Spleen (tissue), 13 donors: ENCODE measurements around the gene BOK. TPM values are rescaled to one million over a fixed set of nuclear protein-coding genes. Genes with fewer than 3 reads are reported as not detected.

Experiments
- DNase-seq: peaks from one replicate; pipeline ENCODE4 v3.0.0-alpha.2; 2020
- H3K27ac ChIP-seq, 8 donors: fragments of 200-600 bp; sonication (generic) in 7 of 8; 1 replicate in 4 of 8; 2 replicates in 4 of 8; pipeline versions ENCODE4 v1.5.0 to v1.8.0; 2016 to 2021; ENCODE audit warnings: inconsistent platforms in 4 of 8, mild to moderate bottlenecking in 4 of 8, moderate library complexity in 1 of 8
- H3K27me3 ChIP-seq, 7 donors: fragments of 200-600 bp; sonication (generic) in 6 of 7; replicated peaks in 1 of 7; 1 replicate in 4 of 7; 2 replicates in 3 of 7; pipeline versions ENCODE4 v1.5.0 to v1.8.0; 2016 to 2021; ENCODE audit warnings: inconsistent platforms in 3 of 7, mild to moderate bottlenecking in 1 of 7
- H3K36me3 ChIP-seq, 6 donors: fragments of 200-600 bp; sonication (generic) in 5 of 6; 1 replicate in 4 of 6; 2 replicates in 2 of 6; pipeline versions ENCODE4 v1.5.0 to v1.8.0; 2016 to 2021; ENCODE audit warnings: inconsistent platforms in 2 of 6
- H3K4me1 ChIP-seq, 6 donors: fragments of 200-600 bp; sonication (generic) in 5 of 6; 1 replicate in 3 of 6; 2 replicates in 3 of 6; pipeline versions ENCODE4 v1.5.0 to v1.8.0; 2016 to 2021; ENCODE audit warnings: inconsistent platforms in 3 of 6
- H3K4me3 ChIP-seq, 8 donors: fragments of 200-600 bp; sonication (generic) in 7 of 8; 1 replicate in 4 of 8; 2 replicates in 4 of 8; pipeline versions ENCODE4 v1.5.0 to v1.8.0; 2016 to 2021; ENCODE audit warnings: inconsistent platforms in 4 of 8, mild to moderate bottlenecking in 4 of 8, moderate library complexity in 2 of 8
- H3K9me3 ChIP-seq, 8 donors: fragments of 200-600 bp; sonication (generic) in 7 of 8; 1 replicate in 4 of 8; 2 replicates in 4 of 8; pipeline versions ENCODE4 v1.5.0 to v1.8.0; 2016 to 2021; ENCODE audit warnings: inconsistent platforms in 4 of 8
- POLR2A ChIP-seq, 3 donors: fragments of 450-650 bp; IDR thresholded peaks; one replicate each; pipeline ENCODE4 v1.5.1; 2017; ENCODE audit warnings: antibody characterized with exemption in 3 of 3, mild to moderate bottlenecking in 1 of 3
- POLR2AphosphoS5 ChIP-seq, 3 donors: sonication (generic); formaldehyde crosslinking; IDR thresholded peaks; one replicate each; pipeline ENCODE4 v1.5.1; 2017; ENCODE audit warnings: antibody characterized with exemption in 3 of 3
- WGBS, 5 donors: extraction: QIAGEN DNeasy Blood & Tissue Kit in 3 of 5; methylation state at CpG; one replicate each; pipeline versions ENCODE4 v1.1.5 to v1.1.7; 2013 to 2018; 5-methylcytosine and 5-hydroxymethylcytosine counted together
- intact Hi-C: fragments of 100-400 bp; cut with DNase I; formaldehyde crosslinking; loops from one replicate; pipeline ENCODE4 v1.15.0; 2023; ENCODE audit warnings: low total_unique reads
- long read RNA-seq, 2 donors: transcript quantifications; one replicate each; lab custom pipeline, GENCODE V29; 2026
- polyA plus RNA-seq, 3 donors: library from polyadenylated mRNA; stranded (reverse); fragments of 200-250 nt; gene quantifications; one replicate each; pipeline ENCODE4 v1.2.1, GENCODE V29; 2013
- total RNA-seq, 7 donors: library from RNA; depleted of rRNA in 3 of 7; stranded (reverse); fragments of >200 nt in 3 of 7; fragmentation: NEBNext Ultra II Directional in 4 of 7; extraction: Animal tissue kit (Norgen Biotek cat#: 25700) in 4 of 7; gene quantifications; one replicate each; pipeline versions ENCODE4 v1.1.0 to v1.2.1, GENCODE V29; 2016 to 2021
- TF ChIP-seq, protein P1 (sequence below), 11 experiments: fragments of 200-600 bp in 7 of 11; fragments of 450-650 bp in 4 of 11; sonication (generic) in 4 of 11; IDR thresholded peaks in 8 of 11; conservative IDR thresholded peaks in 3 of 11; 1 replicate in 7 of 11; 2 replicates in 4 of 11; pipeline versions ENCODE4 v1.4.0 to v1.8.0; 2016 to 2021; ENCODE audit warnings: antibody characterized with exemption in 11 of 11, inconsistent platforms in 4 of 11, mild to moderate bottlenecking in 1 of 11
- donor health status: healthy with polysubstance abuse.
- donor health status: DM: no; HTN: no; CAD: no; lungs with moderate emphysema.
- donor health status: DM: no; HTN: no; CAD: no.
- donor health status: Bipolar disorder and iron deficiency.
- donor health status: healthy.
- donor health status: DM: no; HTN: no; CAD: no.
- donor health status: DM: yes; HTN: yes; CAD: no.

Gene BOK, protein sequence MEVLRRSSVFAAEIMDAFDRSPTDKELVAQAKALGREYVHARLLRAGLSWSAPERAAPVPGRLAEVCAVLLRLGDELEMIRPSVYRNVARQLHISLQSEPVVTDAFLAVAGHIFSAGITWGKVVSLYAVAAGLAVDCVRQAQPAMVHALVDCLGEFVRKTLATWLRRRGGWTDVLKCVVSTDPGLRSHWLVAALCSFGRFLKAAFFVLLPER
- total RNA-seq (10 to 100 TPM in 4 of 7 donors, 1 to 10 TPM in 3; 6.5 to 19.4 (median 13.0) TPM), polyA plus RNA-seq (1 to 10 TPM; 3.0 to 7.2 (median 4.5) TPM)
- long read RNA-seq, donor 1, transcript BOK-201 (5 exons, 2,657 nt): major isoform, 9 of 14 reads
- long read RNA-seq, donor 1, partial matches to known transcripts: 5 of 14 reads
- long read RNA-seq, donor 1, other reads (novel, unspliced or antisense): 0 of 14 reads
- long read RNA-seq, donor 2, partial matches to known transcripts: 6 of 10 reads
- long read RNA-seq, donor 2, other reads (novel, unspliced or antisense): 0 of 10 reads

DNA sequence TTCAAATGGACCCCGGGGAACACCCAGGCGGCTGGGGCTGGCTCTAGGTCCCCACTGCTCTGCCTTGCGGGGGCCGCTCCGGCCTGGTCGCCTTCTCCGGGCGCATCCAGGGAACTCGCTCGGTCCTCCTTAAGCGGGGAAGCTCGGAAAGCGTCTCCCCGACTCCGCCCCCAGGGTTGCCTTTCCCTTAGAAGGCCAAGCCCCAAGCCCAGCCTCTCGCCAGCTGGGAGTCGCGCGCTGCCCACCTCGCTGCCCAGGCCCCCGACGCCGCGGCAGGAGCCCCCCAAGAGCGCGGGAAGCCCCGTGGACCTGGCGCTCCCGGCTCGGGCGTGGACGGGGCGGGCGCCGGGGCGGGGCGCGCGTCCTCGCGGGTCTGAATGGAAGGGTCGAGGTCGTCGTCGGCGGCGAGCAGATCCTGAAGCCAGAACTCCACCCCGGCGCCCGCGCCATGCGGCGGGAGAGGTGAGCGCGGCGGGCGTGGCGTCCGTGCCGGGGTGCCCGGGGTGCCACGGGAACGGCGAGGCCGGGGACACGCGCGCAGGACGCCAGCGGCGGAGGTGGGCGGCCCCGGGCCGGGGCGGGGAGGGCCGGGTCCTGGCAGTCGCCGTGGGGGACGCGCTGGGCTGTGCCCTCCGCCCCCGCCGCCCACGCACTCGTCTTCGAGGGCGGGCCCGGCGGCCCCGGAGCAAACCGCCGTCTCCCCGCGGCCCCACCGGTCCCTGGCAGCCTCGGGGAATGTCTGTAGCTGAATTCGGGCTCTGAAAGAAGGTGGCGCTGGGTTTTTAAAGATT, at the start of gene BOK:
TSS of gene BOK (plus strand) at position 214 of the 791 bp plus-strand sequence. CDS start 739 bp downstream, outside the sequence.
- DNase-seq: no peak
- intact Hi-C loops: no loop called here
- Histone ChIP-seq H3K4me1 (peaks cover 0 to 48% (median 28%) of the 10 kb centered on the region in 6 donors), H3K9me3 (peaks cover 0 to 25% (median 17%) of the 10 kb centered on the region in 8 donors), H3K27ac (peak within 1 kb of the TSS in 7 of 8 donors; percentile 54 to 80 (median 73)), H3K36me3 (no peaks in the 10 kb centered on the region), H3K27me3 (peaks cover 0 to 72% (median 28%) of the 10 kb centered on the region in 7 donors), H3K4me3 (peak within 1 kb of the TSS; percentile 47 to 78 (median 58))
- TF ChIP-seq, protein P1, sequence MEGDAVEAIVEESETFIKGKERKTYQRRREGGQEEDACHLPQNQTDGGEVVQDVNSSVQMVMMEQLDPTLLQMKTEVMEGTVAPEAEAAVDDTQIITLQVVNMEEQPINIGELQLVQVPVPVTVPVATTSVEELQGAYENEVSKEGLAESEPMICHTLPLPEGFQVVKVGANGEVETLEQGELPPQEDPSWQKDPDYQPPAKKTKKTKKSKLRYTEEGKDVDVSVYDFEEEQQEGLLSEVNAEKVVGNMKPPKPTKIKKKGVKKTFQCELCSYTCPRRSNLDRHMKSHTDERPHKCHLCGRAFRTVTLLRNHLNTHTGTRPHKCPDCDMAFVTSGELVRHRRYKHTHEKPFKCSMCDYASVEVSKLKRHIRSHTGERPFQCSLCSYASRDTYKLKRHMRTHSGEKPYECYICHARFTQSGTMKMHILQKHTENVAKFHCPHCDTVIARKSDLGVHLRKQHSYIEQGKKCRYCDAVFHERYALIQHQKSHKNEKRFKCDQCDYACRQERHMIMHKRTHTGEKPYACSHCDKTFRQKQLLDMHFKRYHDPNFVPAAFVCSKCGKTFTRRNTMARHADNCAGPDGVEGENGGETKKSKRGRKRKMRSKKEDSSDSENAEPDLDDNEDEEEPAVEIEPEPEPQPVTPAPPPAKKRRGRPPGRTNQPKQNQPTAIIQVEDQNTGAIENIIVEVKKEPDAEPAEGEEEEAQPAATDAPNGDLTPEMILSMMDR (IDR thresholded peaks at IDR 0.05 in 8 of 11, conservative IDR thresholded peaks at IDR 0.05 in 3 of 11): no peak
- peak in 2 of 3 donors; percentile 45 to 51 for TF ChIP-seq POLR2AphosphoS5 (IDR thresholded peaks at IDR 0.05)
- WGBS, 5 donors: 2 to 21% (median 3%) methylated on average over 2 to 98 of the region's 98 CpGs

DNA sequence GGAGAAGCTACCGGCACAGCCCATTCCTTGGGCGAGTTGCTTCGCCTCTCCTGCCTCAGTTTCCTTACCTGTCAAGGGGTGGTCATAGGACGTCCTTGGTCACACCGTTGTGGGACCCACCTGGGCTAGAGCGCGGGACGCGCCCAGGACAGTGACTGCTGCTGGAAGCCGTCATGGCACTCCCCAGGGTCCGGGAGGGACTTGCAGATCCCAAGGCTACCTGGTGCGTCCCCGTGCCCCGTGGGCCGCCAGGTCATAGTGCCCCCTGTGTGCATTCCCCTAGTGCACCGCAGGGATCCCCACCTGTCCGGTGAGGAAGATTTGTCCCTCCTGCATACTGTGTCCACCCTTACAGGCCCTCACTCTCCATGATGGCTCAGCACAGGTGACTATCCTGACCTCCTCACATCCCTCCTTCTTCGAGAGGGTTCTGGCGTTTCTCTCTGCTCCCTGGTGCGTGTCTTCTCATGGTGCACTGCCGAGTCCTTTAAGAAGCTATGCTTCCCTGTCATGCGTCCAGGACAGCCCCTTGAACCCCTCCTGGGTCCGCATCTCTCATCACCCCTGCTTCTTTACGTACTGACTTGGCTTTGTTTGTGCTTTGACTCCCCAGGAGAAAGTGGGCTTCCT, 49.3 kb upstream of the BOK start:
- Histone ChIP-seq H3K4me1 (peaks cover 25 to 50% (median 45%) of the 10 kb centered on the region in 6 donors), H3K27me3 (peaks cover 0 to 8% (median 0%) of the 10 kb centered on the region in 7 donors), H3K9me3 (no peaks in the 10 kb centered on the region), H3K27ac (peak overlapping the region; percentile 77 to 92 (median 89)), H3K36me3 (peaks cover 0 to 7% (median 0%) of the 10 kb centered on the region in 6 donors), H3K4me3 (peak overlapping the region; percentile 80 to 97 (median 86))
- 27 to 73% (median 34%) methylated on average over 8 to 24 of the region's 24 CpGs for WGBS, 5 donors
- TF ChIP-seq, protein P1 (IDR thresholded peaks at IDR 0.05 in 8 of 11, conservative IDR thresholded peaks at IDR 0.05 in 3 of 11): no peak
- no peak for TF ChIP-seq POLR2A (IDR thresholded peaks at IDR 0.05)
- no peak for TF ChIP-seq POLR2AphosphoS5 (IDR thresholded peaks at IDR 0.05)
- peak; percentile 90 for DNase-seq
- intact Hi-C loops: no loop called here

DNA sequence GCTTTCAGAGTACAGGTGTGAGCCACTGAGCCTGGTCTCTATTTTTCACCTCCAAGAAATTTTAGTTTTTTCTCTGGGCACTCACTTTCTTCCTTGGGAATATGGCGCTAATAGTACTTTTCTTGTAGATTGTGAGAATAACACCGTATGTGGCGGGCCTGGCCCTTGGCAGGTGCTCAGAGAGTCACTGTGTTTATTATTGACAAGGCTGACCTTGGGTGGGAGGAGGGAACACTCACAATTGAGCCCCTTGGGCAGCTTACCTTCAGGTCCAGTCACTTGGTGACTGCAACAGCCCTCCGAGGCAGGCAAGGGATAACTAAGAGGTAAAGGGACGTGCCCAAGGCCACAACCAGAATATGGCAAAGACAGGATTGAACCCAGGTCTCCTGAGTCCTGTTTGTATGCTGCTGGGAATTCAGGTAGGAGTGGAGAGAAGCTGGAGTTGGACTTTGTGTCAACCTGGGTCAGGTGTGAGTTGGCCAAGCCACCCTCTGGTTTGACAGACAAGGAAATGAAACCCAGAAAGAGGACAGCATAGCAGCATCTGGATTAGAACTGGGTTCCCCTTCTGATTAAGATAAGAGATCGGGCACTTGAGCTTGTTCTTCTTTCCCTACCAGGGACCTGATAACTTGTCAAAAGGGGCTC, 47.3 kb upstream of the BOK start:
- Histone ChIP-seq H3K9me3 (no peaks in the 10 kb centered on the region), H3K4me1 (peaks cover 22 to 40% (median 30%) of the 10 kb centered on the region in 6 donors), H3K27me3 (peaks cover 0 to 8% (median 0%) of the 10 kb centered on the region in 7 donors), H3K4me3 (no peak overlapping the region), H3K27ac (no peak overlapping the region), H3K36me3 (no peaks in the 10 kb centered on the region)
- 88 to 95% (median 92%) methylated on average over 6 of the region's 6 CpGs for WGBS, 5 donors
- intact Hi-C loops: no loop called here
- DNase-seq: peak; percentile 23
- no peak for TF ChIP-seq POLR2A (IDR thresholded peaks at IDR 0.05)
- TF ChIP-seq, protein P1 (IDR thresholded peaks at IDR 0.05 in 8 of 11, conservative IDR thresholded peaks at IDR 0.05 in 3 of 11): no peak
- no peak for TF ChIP-seq POLR2AphosphoS5 (IDR thresholded peaks at IDR 0.05)
